Transverse colon (tissue), 3 donors: Measurements from ENCODE around the gene PPP6R3.

ENCODE experiments used
- CTCF ChIP-seq, 5 experiments: fragments of 200-600 bp in 3 of 5; fragments of 450-650 bp in 2 of 5; sonication (generic) in 3 of 5; IDR thresholded peaks; 1 replicate in 2 of 5; 2 replicates in 3 of 5; pipeline ENCODE4 v1.5.1; 2016 to 2017; ENCODE audit warnings: antibody characterized with exemption in 5 of 5, inconsistent platforms in 3 of 5, mild to moderate bottlenecking in 2 of 5, moderate library complexity in 1 of 5
- POLR2A ChIP-seq: fragments of 450-650 bp; IDR thresholded peaks from one replicate; pipeline ENCODE4 v1.6.1; 2016; ENCODE audit warnings: antibody characterized with exemption, mild to moderate bottlenecking, moderate library complexity

GRCh38 chr11:68508425-68508824 is 47.9 kb downstream of the PPP6R3 start:
- TF ChIP-seq CTCF (IDR thresholded peaks at IDR 0.05): no peak
- TF ChIP-seq POLR2A: no peak
